HCT116 (cell line): ENCODE data around the gene NGEF. TPM values are rescaled to one million over a fixed set of nuclear protein-coding genes. Genes with fewer than 3 reads are reported as not detected.

ENCODE experiments used
- ATAC-seq: fragments of 200-7000 bp; cut with Tn5 transposase; 2 replicates; pipeline ENCODE4 v1.9.1; 2020; ENCODE audit warnings: mild to moderate bottlenecking, moderate library complexity
- BruUV-seq: library from RNA; stranded (reverse); fragments of 400-500 nt; replicated peaks from 2 replicates; lab custom pipeline; 2021; lab: Mats Ljungman, UMichigan
- CTCF ChIA-PET: fragments of 300-600 bp; sonication (Branson Sonifier 250); formaldehyde crosslinking; loops from one replicate; lab custom pipeline; 2021; ENCODE audit warnings: antibody characterized with exemption; lab: Charles Lee
- POLR2A ChIA-PET: fragments of 300-600, 350-600 bp; sonication (Branson Sonifier 250); formaldehyde crosslinking; loops from one replicate; lab custom pipeline; 2021; ENCODE audit warnings: antibody characterized with exemption; lab: Charles Lee
- RAD21 ChIA-PET, 2 experiments: fragments of 300-600 bp; sonication (Branson Sonifier 250); formaldehyde crosslinking; loops; one replicate each; lab custom pipeline; 2023; ENCODE audit warnings: low total read pairs in 2 of 2; ENCODE audit not compliant: uncharacterized antibody in 2 of 2, unreplicated experiment in 2 of 2, low non-redundant PET in 1 of 2; lab: Charles Lee
- DNase-seq: peaks from one replicate; pipeline ENCODE4 v3.0.0-alpha.2; 2010; ENCODE audit warnings: low read depth, low spot score
- H2AFZ ChIP-seq: fragments of 200-600 bp; shearing (Covaris generic), sonication (generic); 2 replicates; pipeline ENCODE4 v1.6.1; 2017; ENCODE audit warnings: low read depth, mixed run types, mixed read lengths, antibody characterized with exemption, low read length; ENCODE audit not compliant: poor library complexity, severe bottlenecking
- H3K27ac ChIP-seq: 2 replicates; pipeline ENCODE4 v1.5.1; 2012; ENCODE audit warnings: low read depth, low read length
- H3K27me3 ChIP-seq: fragments of 200-600 bp; sonication (generic); 2 replicates; pipeline ENCODE4 v1.6.1; 2016; ENCODE audit warnings: mixed run types, low read length, mixed read lengths; ENCODE audit not compliant: insufficient read depth
- H3K36me3 ChIP-seq, 2 experiments: fragments of 200-500 bp in 1 of 2; fragments of 200-600 bp in 1 of 2; sonication (Bioruptor generic) in 1 of 2; sonication (generic) in 1 of 2; 2 replicates each; pipeline versions ENCODE4 v1.5.1 to v1.6.1; 2014 to 2016; ENCODE audit warnings: low read length in 2 of 2, inconsistent platforms in 1 of 2, mixed read lengths in 1 of 2, mixed run types in 1 of 2; ENCODE audit not compliant: insufficient read depth in 2 of 2, control insufficient read depth in 1 of 2
- H3K4me1 ChIP-seq, 2 experiments: fragments of 200-600 bp in 1 of 2; sonication (generic) in 1 of 2; 2 replicates each; pipeline versions ENCODE4 v1.5.1 to v1.6.1; 2012 to 2017; ENCODE audit warnings: low read length in 2 of 2, inconsistent platforms in 1 of 2, mild to moderate bottlenecking in 1 of 2, mixed read lengths in 1 of 2, mixed run types in 1 of 2, moderate library complexity in 1 of 2; ENCODE audit not compliant: insufficient read depth in 2 of 2, control insufficient read depth in 1 of 2
- H3K4me2 ChIP-seq: fragments of 200-600 bp; sonication (generic); 2 replicates; pipeline ENCODE4 v1.6.1; 2017; ENCODE audit warnings: mixed run types, low read length, mixed read lengths
- H3K4me3 ChIP-seq, 2 experiments: fragments of 200-600 bp in 1 of 2; sonication (generic) in 1 of 2; replicated peaks in 1 of 2; 2 replicates each; pipeline ENCODE4 v1.5.1; 2011 to 2016; ENCODE audit warnings: low read length in 2 of 2, control low read depth in 1 of 2, low read depth in 1 of 2, mild to moderate bottlenecking in 1 of 2, mixed read lengths in 1 of 2, mixed run types in 1 of 2
- H3K79me2 ChIP-seq: fragments of 200-600 bp; sonication (generic); 2 replicates; pipeline ENCODE4 v1.6.1; 2017; ENCODE audit warnings: mild to moderate bottlenecking, mixed run types, low read length, moderate library complexity, mixed read lengths; ENCODE audit not compliant: insufficient read depth
- H3K9ac ChIP-seq: fragments of 200-600 bp; sonication (generic); 2 replicates; pipeline ENCODE4 v1.6.1; 2016; ENCODE audit warnings: low read length, mixed read lengths
- H3K9me2 ChIP-seq: fragments of 200-600 bp; sonication (generic), shearing (Covaris generic); 2 replicates; pipeline ENCODE4 v1.6.1; 2017; ENCODE audit warnings: mixed run types, mild to moderate bottlenecking, moderate library complexity; ENCODE audit not compliant: insufficient read depth
- H3K9me3 ChIP-seq, 2 experiments: fragments of 200-500 bp in 1 of 2; fragments of 200-600 bp in 1 of 2; sonication (Bioruptor generic) in 1 of 2; sonication (generic) in 1 of 2; 2 replicates each; pipeline ENCODE4 v1.6.1; 2014 to 2017; ENCODE audit warnings: low read length in 2 of 2, mixed read lengths in 2 of 2, inconsistent platforms in 1 of 2, low read depth in 1 of 2, mild to moderate bottlenecking in 1 of 2, mixed run types in 1 of 2, moderate library complexity in 1 of 2; ENCODE audit not compliant: control insufficient read depth in 1 of 2, insufficient read depth in 1 of 2
- H4K20me1 ChIP-seq: fragments of 200-600 bp; sonication (generic), shearing (Covaris generic); 2 replicates; pipeline ENCODE4 v1.6.1; 2017; ENCODE audit warnings: mixed run types, mild to moderate bottlenecking, moderate library complexity; ENCODE audit not compliant: insufficient read depth
- CEBPB ChIP-seq: IDR thresholded peaks from 2 replicates; pipeline ENCODE4 v1.6.1; 2012; ENCODE audit warnings: low read depth
- EGR1 ChIP-seq: IDR thresholded peaks from 2 replicates; pipeline ENCODE4 v1.6.1; 2012; ENCODE audit warnings: low read depth
- EZH2 ChIP-seq: fragments of 200-600 bp; sonication (generic); IDR thresholded peaks from 2 replicates; pipeline ENCODE4 v1.6.1; 2017; ENCODE audit warnings: antibody characterized with exemption, mixed run types
- FOSL1 ChIP-seq: IDR thresholded peaks from 2 replicates; pipeline ENCODE4 v1.6.1; 2012; ENCODE audit warnings: low read depth
- MAX ChIP-seq: IDR thresholded peaks from 2 replicates; pipeline ENCODE4 v1.6.1; 2012
- POLR2A ChIP-seq: IDR thresholded peaks from 2 replicates; pipeline ENCODE4 v1.7.0; 2011; ENCODE audit warnings: borderline replicate concordance; ENCODE audit not compliant: insufficient read depth, insufficient read length; ENCODE audit errors: extremely low read depth
- POLR2AphosphoS5 ChIP-seq: IDR thresholded peaks from 2 replicates; pipeline ENCODE4 v1.6.1; 2011; ENCODE audit warnings: mild to moderate bottlenecking, low read depth, low read length, moderate library complexity
- RAD21 ChIP-seq: IDR thresholded peaks from 2 replicates; pipeline ENCODE4 v1.6.1; 2012; ENCODE audit warnings: low read depth, mild to moderate bottlenecking
- SIN3A ChIP-seq: IDR thresholded peaks from 2 replicates; pipeline ENCODE4 v1.6.1; 2012; ENCODE audit warnings: low read depth
- SP1 ChIP-seq: IDR thresholded peaks from 2 replicates; pipeline ENCODE4 v1.6.1; 2012; ENCODE audit warnings: low read depth
- YY1 ChIP-seq: IDR thresholded peaks from 2 replicates; pipeline ENCODE4 v1.6.1; 2011; ENCODE audit warnings: low read length, low read depth, moderate library complexity, mild to moderate bottlenecking; ENCODE audit not compliant: insufficient replicate concordance; ENCODE audit errors: extremely low read depth
- ZFX ChIP-seq: fragments of 450-650 bp; IDR thresholded peaks from 2 replicates; pipeline ENCODE4 v1.6.1; 2017
- ZNF274 ChIP-seq: fragments of 200-500 bp; sonication (Bioruptor generic); IDR thresholded peaks from 2 replicates; pipeline ENCODE4 v1.6.1; 2014; ENCODE audit warnings: mild to moderate bottlenecking, low read depth, low read length, inconsistent platforms
- intact Hi-C: fragments of 100-400 bp; cut with micrococcal nuclease; formaldehyde crosslinking; loops from 2 replicates; pipeline ENCODE4 v1.10.0; 2022
- total RNA-seq: library from RNA; stranded (reverse); gene quantifications from one replicate; pipeline ENCODE4 v1.2.1, GENCODE V29; 2021; ENCODE audit not compliant: unreplicated experiment
- TF ChIP-seq, protein P1 (sequence below): IDR thresholded peaks from 2 replicates; pipeline ENCODE4 v1.6.1; 2012; ENCODE audit warnings: low read depth
- TF ChIP-seq, protein P2 (sequence below): IDR thresholded peaks from 2 replicates; pipeline ENCODE4 v1.6.1; 2012
- TF ChIP-seq, protein P3 (sequence below): IDR thresholded peaks from 2 replicates; pipeline ENCODE4 v1.6.1; 2011; ENCODE audit warnings: mild to moderate bottlenecking, low read length, moderate library complexity; ENCODE audit not compliant: insufficient replicate concordance; ENCODE audit errors: extremely low read depth

Gene NGEF
- total RNA-seq, 1 experiment from 2014 or later = 12.6 TPM

GRCh38 chr2:232920055-232920454 is 93.0 kb downstream of the NGEF start:
- Histone ChIP-seq H3K9me2 (no peaks in the 10 kb centered on the region), H4K20me1 (no peaks in the 10 kb centered on the region), H3K4me3 (no peak overlapping the region), H2AFZ (no peak overlapping the region), H3K27me3 (no peaks in the 10 kb centered on the region), H3K9me3 (no peaks in the 10 kb centered on the region), H3K79me2 (no peaks in the 10 kb centered on the region), H3K9ac (no peak overlapping the region), H3K36me3 (no peaks in the 10 kb centered on the region), H3K4me1 (no peaks in the 10 kb centered on the region), H3K27ac (no peak overlapping the region), H3K4me2 (no peak overlapping the region)
- intact Hi-C loops = no loop called here
- ChIA-PET POLR2A (no interaction called here), RAD21 (no interaction called here), CTCF (no interaction called here)
- BruUV-seq = no TSS peak
- ATAC-seq (no peak), DNase-seq (no peak)
- TF ChIP-seq POLR2AphosphoS5 (no peak), CEBPB (no peak), RAD21 (no peak), ZNF274 (no peak), ZFX (no peak), FOSL1 (no peak), EGR1 (no peak), MAX (no peak), SIN3A (no peak), POLR2A (no peak), EZH2 (no peak), YY1 (no peak), SP1 (no peak)
- TF ChIP-seq, protein P1, sequence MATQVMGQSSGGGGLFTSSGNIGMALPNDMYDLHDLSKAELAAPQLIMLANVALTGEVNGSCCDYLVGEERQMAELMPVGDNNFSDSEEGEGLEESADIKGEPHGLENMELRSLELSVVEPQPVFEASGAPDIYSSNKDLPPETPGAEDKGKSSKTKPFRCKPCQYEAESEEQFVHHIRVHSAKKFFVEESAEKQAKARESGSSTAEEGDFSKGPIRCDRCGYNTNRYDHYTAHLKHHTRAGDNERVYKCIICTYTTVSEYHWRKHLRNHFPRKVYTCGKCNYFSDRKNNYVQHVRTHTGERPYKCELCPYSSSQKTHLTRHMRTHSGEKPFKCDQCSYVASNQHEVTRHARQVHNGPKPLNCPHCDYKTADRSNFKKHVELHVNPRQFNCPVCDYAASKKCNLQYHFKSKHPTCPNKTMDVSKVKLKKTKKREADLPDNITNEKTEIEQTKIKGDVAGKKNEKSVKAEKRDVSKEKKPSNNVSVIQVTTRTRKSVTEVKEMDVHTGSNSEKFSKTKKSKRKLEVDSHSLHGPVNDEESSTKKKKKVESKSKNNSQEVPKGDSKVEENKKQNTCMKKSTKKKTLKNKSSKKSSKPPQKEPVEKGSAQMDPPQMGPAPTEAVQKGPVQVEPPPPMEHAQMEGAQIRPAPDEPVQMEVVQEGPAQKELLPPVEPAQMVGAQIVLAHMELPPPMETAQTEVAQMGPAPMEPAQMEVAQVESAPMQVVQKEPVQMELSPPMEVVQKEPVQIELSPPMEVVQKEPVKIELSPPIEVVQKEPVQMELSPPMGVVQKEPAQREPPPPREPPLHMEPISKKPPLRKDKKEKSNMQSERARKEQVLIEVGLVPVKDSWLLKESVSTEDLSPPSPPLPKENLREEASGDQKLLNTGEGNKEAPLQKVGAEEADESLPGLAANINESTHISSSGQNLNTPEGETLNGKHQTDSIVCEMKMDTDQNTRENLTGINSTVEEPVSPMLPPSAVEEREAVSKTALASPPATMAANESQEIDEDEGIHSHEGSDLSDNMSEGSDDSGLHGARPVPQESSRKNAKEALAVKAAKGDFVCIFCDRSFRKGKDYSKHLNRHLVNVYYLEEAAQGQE = no peak
- TF ChIP-seq, protein P2, sequence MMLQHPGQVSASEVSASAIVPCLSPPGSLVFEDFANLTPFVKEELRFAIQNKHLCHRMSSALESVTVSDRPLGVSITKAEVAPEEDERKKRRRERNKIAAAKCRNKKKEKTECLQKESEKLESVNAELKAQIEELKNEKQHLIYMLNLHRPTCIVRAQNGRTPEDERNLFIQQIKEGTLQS = no peak
- TF ChIP-seq, protein P3, sequence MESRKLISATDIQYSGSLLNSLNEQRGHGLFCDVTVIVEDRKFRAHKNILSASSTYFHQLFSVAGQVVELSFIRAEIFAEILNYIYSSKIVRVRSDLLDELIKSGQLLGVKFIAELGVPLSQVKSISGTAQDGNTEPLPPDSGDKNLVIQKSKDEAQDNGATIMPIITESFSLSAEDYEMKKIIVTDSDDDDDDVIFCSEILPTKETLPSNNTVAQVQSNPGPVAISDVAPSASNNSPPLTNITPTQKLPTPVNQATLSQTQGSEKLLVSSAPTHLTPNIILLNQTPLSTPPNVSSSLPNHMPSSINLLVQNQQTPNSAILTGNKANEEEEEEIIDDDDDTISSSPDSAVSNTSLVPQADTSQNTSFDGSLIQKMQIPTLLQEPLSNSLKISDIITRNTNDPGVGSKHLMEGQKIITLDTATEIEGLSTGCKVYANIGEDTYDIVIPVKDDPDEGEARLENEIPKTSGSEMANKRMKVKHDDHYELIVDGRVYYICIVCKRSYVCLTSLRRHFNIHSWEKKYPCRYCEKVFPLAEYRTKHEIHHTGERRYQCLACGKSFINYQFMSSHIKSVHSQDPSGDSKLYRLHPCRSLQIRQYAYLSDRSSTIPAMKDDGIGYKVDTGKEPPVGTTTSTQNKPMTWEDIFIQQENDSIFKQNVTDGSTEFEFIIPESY = no peak
